ENCODE measurements around the gene AKR1C1.
"Not testable (repeated sequence)": the region's sequence is repeated elsewhere in the genome, so short reads cannot be mapped to it uniquely, and the experiment has no call there.

AKR1C1 gene

DNA sequence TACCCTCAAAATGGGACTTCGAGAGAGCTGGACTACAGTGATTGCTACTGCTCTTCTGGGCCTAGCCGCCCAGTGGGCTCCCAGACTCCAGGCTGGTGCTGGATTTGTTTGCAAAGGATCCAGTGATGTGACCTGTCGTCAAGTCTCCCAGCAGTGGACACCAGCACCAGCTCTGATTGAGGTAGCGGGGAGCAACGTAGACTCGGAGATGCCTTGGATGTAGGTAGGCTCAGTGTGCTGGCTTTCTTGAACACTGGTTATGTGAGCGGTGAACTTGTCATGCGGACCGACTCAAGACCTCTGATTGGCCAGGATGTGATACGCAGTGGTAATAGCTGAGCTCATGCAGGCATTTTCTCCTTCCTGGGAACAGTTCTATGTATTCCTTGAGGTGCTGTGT lies 21.0 kb downstream of the AKR1C1 start:
- no peak for DNase-seq (ENCODE audit: low spot score in 2 of 2)
- Mint-ChIP-seq H3K27me3 (peaks cover 5% of the 10 kb centered on the region), H3K4me3 (no peak overlapping the region), H3K4me1 (peaks cover 4% of the 10 kb centered on the region), H3K36me3 (no peaks in the 10 kb centered on the region), H3K27ac (no peak overlapping the region), H3K9me3 (no peaks in the 10 kb centered on the region)
- no peak for ATAC-seq (ENCODE audit: low read depth)

DNA sequence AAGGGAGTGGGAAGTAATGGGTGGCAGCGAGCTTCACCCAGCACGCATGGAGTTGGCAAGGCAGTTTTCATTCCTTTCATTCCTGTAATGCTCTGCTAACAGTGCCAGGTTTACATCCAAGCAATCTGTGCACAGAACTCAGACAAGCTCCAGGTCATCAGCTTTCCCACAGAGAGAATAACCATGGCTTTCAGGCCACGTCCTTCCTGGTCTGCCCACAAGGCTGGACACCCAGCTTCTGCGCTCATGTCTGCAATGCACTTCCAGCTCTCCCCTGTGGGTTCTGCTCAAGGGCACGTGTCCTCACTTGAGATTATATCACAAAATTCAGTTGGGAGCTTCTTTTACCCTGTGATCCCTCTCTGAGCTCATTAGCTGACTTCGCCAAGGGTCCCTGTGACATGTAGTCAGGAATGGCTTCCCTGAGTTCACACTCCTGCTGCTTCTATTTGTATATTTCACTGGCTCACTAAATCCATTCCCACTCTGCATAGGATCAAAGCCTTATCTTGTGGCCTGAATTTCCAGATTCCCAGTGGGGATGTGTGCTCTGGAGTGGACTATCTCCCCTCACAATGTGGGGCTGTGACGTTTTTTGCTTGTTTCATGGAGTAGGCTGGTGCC lies 21.9 kb downstream of the AKR1C1 start:
- no peak overlapping the region for H3K27ac Mint-ChIP-seq
- DNase-seq (ENCODE audit: low spot score in 2 of 2) (no peak), ATAC-seq (ENCODE audit: low read depth) (no peak)
- no peaks in the 10 kb centered on the region for H3K36me3 Mint-ChIP-seq
- no peak overlapping the region for H3K4me3 Mint-ChIP-seq
- no peaks in the 10 kb centered on the region for H3K9me3 Mint-ChIP-seq
- H3K4me1 Mint-ChIP-seq = peaks cover 4% of the 10 kb centered on the region
- H3K27me3 Mint-ChIP-seq = peaks cover 5% of the 10 kb centered on the region

DNA sequence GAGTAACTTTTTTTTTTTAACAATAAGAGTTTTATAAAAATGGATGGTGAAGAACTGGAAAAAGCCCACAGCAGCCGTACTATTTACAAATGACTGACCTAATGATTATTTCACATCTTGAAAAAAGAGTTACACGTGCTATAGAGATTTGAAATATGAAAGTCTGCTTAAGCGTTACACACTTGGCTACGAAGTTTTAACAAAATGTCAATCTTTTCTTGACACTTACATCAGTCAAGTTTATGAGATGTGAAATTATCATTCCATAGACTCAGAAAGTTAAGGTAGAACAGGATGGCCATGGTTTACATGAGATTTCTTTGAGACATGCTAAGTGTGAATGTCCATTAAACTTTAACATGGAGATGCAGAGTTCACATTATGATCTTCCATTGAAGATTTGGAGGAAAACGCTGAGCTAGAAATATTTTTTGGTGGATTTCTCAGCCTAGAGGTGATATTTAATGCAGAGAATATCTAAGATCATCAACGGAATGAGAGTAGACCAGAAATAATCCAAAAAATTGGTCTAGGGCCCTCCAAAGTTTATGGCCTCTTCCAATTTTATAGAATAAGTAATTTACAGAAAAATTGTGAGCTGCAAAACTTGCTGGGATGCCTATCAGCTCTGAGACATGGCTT lies 24.9 kb downstream of the AKR1C1 start:
- not testable (repeated sequence) for H3K27ac Mint-ChIP-seq; ATAC-seq (ENCODE audit: low read depth); H3K4me3 Mint-ChIP-seq

DNA sequence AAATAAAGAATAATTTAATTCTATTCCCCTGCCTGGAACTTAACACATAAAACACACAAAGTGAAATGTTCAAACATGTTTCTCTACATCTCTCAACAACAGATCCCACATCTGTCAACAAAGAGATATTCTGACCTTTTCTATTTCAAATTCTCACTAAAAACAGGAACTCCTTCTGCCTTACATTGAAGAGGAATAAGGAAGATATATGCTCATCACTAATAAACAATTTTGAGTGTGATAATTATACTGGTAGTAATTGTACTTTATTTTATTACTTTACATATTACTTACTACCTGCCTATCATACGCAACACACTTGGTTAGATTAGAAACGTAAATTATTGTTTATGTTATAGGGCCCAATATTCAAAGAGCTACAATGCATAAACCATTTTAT lies 27.0 kb downstream of the AKR1C1 start:
- Mint-ChIP-seq H3K27me3 (no peaks in the 10 kb centered on the region), H3K9me3 (no peaks in the 10 kb centered on the region), H3K36me3 (no peaks in the 10 kb centered on the region), H3K4me3 (no peak overlapping the region), H3K27ac (no peak overlapping the region), H3K4me1 (no peaks in the 10 kb centered on the region)
- DNase-seq (ENCODE audit: low spot score in 2 of 2) (no peak), ATAC-seq (ENCODE audit: low read depth) (no peak)

More for the DNA sequence above, 24.9 kb downstream of the AKR1C1 start:
- not testable (repeated sequence) for H3K27me3 Mint-ChIP-seq; H3K4me1 Mint-ChIP-seq; H3K9me3 Mint-ChIP-seq; H3K36me3 Mint-ChIP-seq; DNase-seq (ENCODE audit: low spot score in 2 of 2)

DNA sequence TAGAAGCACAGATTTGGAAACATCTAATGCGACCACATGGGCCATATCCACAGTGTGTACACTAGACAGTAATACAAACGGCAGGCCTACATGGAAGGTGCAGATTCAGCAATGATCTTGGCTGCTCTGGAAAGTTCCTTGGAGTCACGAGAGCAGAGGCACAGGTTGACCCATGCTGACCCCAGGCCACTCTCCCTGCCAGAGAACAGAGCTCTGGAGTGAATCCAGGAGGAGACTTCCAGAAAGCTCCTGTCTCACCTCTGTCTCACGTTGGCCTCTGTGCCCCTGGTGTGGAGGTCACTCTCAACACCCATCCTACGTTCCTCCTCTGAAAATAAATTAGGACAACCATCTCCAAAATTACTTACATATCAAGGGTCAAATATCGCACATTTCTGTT lies 28.2 kb downstream of the AKR1C1 start:
- H3K36me3 Mint-ChIP-seq; H3K4me1 Mint-ChIP-seq; H3K4me3 Mint-ChIP-seq; H3K9me3 Mint-ChIP-seq; DNase-seq (ENCODE audit: low spot score in 2 of 2); ATAC-seq (ENCODE audit: low read depth); H3K27me3 Mint-ChIP-seq; H3K27ac Mint-ChIP-seq: not testable (repeated sequence)

DNA sequence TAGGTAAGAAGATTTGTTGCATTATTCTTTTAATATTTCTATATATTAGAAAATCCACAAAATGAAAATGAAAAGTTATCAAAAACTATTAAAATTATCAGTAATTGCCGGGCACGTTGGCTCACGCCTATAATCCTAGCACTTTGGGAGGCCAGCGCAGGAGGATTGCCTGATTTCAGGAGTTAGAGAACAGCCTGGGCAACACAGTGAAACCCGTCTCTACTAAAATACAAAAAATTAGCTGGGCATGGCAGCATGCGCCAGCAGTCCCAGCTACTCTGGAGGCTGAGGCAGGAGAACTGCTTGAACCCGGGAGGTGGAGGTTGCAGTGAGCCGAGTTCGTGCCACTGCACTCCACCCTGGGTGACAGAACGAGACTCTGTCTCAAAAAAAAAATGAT lies 29.3 kb downstream of the AKR1C1 start:
- not testable (repeated sequence) for H3K9me3 Mint-ChIP-seq; H3K27ac Mint-ChIP-seq; DNase-seq (ENCODE audit: low spot score in 2 of 2); ATAC-seq (ENCODE audit: low read depth); H3K36me3 Mint-ChIP-seq; H3K27me3 Mint-ChIP-seq; H3K4me1 Mint-ChIP-seq; H3K4me3 Mint-ChIP-seq

DNA sequence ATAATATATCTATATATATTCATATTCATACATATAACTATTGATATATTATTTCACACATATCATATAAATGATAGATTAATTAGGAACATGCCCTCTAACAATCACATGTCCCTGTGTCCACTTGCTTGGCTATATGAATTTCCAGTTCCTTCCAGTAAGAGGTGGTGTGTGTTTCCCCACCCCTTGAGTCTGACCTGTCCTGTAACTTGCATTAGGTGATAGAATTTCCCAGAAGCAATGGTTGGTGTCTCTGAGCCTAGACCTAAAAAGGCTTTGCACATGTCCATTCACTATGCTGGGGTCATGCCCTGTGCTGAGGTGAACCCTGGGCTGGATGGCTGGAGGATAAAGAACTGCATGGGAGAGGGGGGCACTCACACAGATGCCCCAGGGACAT lies 31.0 kb downstream of the AKR1C1 start:
- ATAC-seq (ENCODE audit: low read depth); H3K4me3 Mint-ChIP-seq; DNase-seq (ENCODE audit: low spot score in 2 of 2); H3K27ac Mint-ChIP-seq; H3K4me1 Mint-ChIP-seq; H3K36me3 Mint-ChIP-seq; H3K27me3 Mint-ChIP-seq; H3K9me3 Mint-ChIP-seq: not testable (repeated sequence)

DNA sequence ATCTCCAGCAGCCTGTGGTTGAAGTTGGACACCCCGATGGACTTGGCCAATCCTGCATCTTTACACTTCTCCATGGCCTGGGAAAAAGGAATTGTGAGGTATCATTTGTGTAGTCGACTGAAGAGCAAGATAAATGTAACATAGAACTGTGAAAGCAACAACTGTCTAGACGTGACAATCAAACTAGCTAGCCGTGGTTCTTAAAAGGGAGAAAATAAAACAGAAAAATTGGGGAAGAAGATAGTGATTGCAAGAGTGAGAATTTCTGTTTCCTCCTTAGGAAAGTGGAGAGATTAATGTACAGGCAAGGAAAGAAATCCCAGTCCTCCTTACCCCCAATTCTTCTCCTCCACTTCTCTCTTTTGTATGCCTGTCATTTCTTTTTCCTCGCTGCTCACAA lies 35.5 kb downstream of the AKR1C1 start:
- Mint-ChIP-seq H3K27ac (no peak overlapping the region), H3K27me3 (no peaks in the 10 kb centered on the region), H3K9me3 (no peaks in the 10 kb centered on the region), H3K4me1 (no peaks in the 10 kb centered on the region), H3K36me3 (no peaks in the 10 kb centered on the region), H3K4me3 (no peak overlapping the region)
- ATAC-seq (ENCODE audit: low read depth) (no peak), DNase-seq (ENCODE audit: low spot score in 2 of 2) (no peak)

DNA sequence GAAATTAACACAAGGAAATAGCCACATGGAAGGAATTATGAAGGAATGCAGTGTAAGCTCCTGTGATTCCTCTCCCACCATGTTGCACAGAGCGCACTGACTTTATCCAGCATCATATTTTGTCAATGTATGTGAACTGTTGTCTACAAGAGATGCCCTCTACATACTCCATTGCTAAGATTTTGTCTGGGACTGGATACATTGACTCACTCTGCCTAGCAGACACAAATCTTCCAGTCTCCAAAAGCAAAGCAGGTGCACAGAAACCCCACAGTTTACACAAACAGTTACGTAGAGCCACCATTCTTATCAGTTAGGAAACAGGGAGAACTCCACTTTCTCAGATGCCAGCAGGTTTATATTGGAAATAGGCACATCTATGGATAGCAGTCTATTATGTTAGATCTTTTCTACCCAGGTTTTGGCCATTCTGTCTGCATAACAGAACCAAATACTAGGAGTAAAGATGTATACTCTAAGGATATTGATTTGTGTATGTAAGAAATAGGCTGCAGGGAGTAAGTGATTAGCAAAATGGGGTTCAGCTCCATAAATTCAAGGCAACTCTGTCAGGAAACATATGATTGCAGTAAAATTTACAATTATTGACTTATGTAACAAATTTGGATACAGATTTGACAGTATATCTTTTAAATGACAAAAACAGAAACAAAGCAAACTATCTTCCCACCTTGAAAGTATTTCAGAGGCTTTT lies 39.0 kb downstream of the AKR1C1 start:
- Mint-ChIP-seq H3K36me3 (no peaks in the 10 kb centered on the region), H3K4me1 (no peaks in the 10 kb centered on the region), H3K4me3 (no peak overlapping the region), H3K27ac (no peak overlapping the region), H3K27me3 (no peaks in the 10 kb centered on the region), H3K9me3 (peaks cover 1% of the 10 kb centered on the region)
- ATAC-seq (ENCODE audit: low read depth) (no peak), DNase-seq (ENCODE audit: low spot score in 2 of 2) (no peak)

DNA sequence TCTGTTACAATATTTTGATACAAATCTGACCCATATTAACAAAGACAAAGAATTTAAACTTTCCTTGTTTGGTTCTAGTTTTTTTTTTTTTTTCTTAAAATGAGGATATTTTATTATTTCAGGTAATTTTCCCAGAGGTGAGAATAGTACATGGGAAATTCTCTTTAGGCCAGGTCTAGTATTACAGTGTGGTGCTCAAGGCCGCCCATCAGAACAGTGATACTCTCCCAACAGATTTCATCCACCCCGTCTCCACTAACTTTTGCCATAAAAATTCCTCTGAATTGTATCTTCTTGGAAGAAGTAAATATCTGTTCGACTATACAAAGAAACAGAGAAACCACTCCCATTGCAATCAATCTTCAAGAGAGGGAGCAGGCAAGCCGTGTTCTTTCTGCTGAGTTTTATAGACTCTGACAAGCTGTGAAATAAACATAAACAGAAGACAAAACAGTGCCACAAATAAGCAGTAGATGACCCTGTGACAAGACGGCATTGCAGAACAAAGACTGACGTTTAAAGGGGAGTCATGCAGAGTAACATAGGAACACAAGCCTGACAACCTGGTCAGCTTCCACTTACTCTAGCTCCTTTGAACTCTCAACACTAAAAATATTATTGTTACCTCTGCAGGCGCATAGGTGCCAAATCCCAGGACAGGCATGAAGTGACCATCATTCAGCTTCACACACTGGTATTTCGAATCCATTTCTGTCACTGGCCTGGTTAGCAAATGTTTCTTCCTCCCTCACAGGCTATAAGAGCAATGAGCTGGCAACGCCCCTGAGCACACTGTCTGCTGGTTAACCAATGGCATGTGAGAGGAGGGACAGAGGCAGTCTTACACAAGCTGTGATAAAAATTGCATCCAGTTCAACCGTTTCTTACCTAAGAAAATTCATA lies 40.2 kb downstream of the AKR1C1 start, which contains the start of gene AKR1C2:
Gene AKR1C2 (minus strand): TSS at position 731 of the 903 bp plus-strand sequence. CDS start 22 bp downstream, at position 709.
- not testable (repeated sequence) for H3K4me3 Mint-ChIP-seq; H3K27ac Mint-ChIP-seq; ATAC-seq (ENCODE audit: low read depth); H3K36me3 Mint-ChIP-seq; H3K27me3 Mint-ChIP-seq; H3K9me3 Mint-ChIP-seq; H3K4me1 Mint-ChIP-seq; DNase-seq (ENCODE audit: low spot score in 2 of 2)

DNA sequence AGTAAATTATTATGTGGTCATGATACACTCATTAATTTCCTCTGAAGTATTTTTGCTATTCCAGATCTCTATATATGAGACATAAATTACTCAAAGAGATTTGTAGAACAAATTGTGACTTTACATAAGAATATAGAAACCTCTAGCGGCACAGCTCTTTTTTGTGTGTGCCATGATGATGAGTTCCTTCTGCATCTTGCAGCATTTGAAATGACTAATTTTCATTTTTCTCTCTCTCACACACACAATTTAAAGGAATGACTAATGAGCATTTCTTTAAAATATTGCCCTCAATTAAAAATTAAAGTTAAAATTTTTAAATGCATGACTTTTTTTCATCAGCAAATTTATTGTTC lies 40.8 kb downstream of the AKR1C1 start:
- not testable (repeated sequence) for H3K9me3 Mint-ChIP-seq; H3K36me3 Mint-ChIP-seq; DNase-seq (ENCODE audit: low spot score in 2 of 2); H3K27me3 Mint-ChIP-seq; H3K27ac Mint-ChIP-seq; H3K4me1 Mint-ChIP-seq; ATAC-seq (ENCODE audit: low read depth); H3K4me3 Mint-ChIP-seq

DNA sequence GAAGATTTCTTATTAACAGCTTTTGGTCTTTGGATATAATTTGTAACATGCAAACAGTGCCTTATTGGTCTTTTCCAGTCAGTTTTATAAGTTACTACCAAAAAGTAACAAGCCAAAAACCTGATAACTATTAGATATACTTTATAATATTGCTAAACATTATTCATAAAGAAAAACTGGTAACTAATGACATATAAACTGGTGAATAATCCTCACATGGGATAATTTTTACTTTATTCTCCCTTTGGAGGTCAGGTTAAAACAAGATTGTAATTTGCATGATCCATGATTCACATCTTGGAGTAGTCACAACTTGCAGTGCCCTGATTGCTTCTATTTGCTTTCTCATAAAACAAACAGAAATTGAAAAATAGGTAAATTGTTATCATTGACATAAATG lies 41.3 kb downstream of the AKR1C1 start:
- not testable (repeated sequence) for H3K27ac Mint-ChIP-seq; H3K4me3 Mint-ChIP-seq; H3K4me1 Mint-ChIP-seq; ATAC-seq (ENCODE audit: low read depth); DNase-seq (ENCODE audit: low spot score in 2 of 2); H3K9me3 Mint-ChIP-seq; H3K36me3 Mint-ChIP-seq; H3K27me3 Mint-ChIP-seq

DNA sequence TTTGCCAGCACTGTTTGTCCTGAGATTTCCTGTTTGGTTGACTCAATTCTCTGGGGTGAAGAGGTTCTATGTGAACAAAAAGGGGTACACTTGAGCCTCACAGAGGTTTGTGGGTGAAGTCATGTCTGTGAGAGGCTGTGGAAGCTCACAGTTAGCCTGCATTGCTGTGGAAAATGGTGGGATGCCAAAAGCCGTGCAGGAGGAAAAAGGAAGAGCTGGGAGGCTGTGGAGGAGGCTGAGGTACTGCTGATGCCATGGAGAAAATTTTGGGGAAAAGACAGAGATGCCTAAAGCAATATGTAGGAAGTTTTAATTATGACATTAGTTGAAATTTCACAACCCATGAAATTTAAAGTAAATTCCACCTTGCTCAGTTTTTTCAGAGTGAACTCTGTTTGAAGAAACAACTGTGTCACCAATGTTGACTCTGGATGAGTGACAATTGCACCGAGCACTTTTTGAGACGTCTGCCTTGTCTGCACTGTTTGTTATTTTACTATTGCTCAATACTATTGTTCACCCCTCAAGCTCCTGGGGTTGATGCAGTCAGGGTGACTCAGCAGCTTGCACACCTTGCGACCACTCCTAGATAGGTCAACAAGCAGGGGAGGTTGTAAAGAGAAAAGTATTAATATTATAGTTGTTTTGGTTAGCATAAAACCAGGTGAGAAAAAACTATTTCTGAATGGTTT lies 45.8 kb downstream of the AKR1C1 start:
- H3K36me3 Mint-ChIP-seq; H3K27ac Mint-ChIP-seq; H3K4me3 Mint-ChIP-seq; H3K4me1 Mint-ChIP-seq; H3K27me3 Mint-ChIP-seq; ATAC-seq (ENCODE audit: low read depth); DNase-seq (ENCODE audit: low spot score in 2 of 2); H3K9me3 Mint-ChIP-seq: not testable (repeated sequence)

Data from memory B cell (primary cell).